ENCODE results near the gene TTK.

Gene TTK

GRCh38 chr6:80004173-80005072, at the start of gene TTK:
TTK (plus strand) TSS chr6:80004649; CDS start chr6:80005844, 1,195 bp downstream.
- TF ChIP-seq, protein P1, sequence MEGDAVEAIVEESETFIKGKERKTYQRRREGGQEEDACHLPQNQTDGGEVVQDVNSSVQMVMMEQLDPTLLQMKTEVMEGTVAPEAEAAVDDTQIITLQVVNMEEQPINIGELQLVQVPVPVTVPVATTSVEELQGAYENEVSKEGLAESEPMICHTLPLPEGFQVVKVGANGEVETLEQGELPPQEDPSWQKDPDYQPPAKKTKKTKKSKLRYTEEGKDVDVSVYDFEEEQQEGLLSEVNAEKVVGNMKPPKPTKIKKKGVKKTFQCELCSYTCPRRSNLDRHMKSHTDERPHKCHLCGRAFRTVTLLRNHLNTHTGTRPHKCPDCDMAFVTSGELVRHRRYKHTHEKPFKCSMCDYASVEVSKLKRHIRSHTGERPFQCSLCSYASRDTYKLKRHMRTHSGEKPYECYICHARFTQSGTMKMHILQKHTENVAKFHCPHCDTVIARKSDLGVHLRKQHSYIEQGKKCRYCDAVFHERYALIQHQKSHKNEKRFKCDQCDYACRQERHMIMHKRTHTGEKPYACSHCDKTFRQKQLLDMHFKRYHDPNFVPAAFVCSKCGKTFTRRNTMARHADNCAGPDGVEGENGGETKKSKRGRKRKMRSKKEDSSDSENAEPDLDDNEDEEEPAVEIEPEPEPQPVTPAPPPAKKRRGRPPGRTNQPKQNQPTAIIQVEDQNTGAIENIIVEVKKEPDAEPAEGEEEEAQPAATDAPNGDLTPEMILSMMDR (IDR thresholded peaks at IDR 0.05; ENCODE audit: insufficient read depth, low read depth, low read length, missing control alignments): no peak
- peak; percentile 99 for DNase-seq (ENCODE audit: low read depth)
- H3K4me3 ChIP-seq (ENCODE audit: low read length): peak within 1 kb of the TSS; percentile 72

DNA sequence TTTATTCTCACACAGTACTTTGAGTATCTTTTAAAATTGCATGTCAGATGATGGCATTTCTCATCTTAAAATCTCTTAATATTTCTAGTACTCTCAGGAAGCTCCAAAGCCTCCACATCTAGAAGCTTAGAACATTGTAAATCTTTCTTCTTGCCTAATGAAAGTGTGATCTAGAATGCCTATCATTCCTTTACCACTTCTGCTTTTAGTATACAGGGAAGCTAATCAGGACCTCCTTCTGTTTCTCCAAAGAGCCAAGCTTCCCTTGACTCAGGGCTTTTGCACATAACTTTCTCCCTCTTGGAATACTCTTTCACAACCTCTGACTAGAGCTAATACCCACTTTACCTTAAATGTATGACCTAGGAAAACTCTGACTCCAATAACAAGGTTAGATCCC, 49.6 kb upstream of the TTK start:
- no peak for DNase-seq (ENCODE audit: low read depth)
- TF ChIP-seq, protein P1 (IDR thresholded peaks at IDR 0.05; ENCODE audit: insufficient read depth, low read depth, low read length, missing control alignments): no peak
- no peak overlapping the region for H3K4me3 ChIP-seq (ENCODE audit: low read length)

DNA sequence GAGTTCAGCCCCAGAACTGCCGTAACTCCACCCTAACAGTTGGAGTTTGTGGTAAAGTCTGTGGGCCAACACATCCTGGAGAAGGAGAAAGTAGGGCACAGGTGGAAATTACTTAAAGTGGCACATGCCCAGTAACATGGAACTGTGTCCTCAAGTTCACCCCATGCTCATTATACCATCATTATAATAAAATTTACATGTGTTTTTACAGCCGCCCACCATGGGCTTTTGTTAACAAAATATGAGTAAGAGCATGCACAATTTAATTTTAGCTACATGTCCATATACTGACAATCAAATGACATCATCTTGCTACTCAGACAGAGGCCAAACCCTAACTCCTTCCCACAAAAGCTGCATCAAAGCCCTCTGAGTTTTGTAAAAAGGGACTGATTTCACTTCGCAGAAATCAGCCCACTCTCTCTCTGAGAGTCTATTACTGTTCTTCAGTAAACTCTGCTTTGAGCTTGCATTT, 39.8 kb upstream of the TTK start:
- TF ChIP-seq, protein P1 (IDR thresholded peaks at IDR 0.05; ENCODE audit: insufficient read depth, low read depth, low read length, missing control alignments): no peak
- no peak overlapping the region for H3K4me3 ChIP-seq (ENCODE audit: low read length)
- DNase-seq (ENCODE audit: low read depth): no peak

- no peak overlapping the region for H3K4me3 ChIP-seq (ENCODE audit: low read length)
- TF ChIP-seq, protein P1 (IDR thresholded peaks at IDR 0.05; ENCODE audit: insufficient read depth, low read depth, low read length, missing control alignments): no peak
- DNase-seq (ENCODE audit: low read depth): no peak
These were observed 37.3 kb upstream of the TTK start for GRCh38 chr6:79967178-79967577.

DNA sequence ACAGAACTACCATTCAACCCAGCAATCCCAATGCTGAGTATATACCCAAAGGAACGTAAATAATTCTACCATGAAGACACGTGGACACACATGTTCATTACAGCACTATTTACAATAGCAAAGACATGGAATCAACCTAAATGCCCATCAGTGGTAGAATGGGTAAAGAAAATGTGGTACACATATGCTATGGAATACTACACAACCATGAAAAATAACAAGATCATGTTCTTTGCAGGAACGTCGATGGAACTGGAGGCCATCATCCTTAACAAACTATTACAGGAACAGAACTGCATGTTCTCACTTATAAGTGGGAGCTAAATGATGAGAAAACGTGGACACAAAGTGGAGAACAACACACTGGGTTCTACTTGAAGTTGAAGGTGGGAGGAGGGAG, 34.7 kb upstream of the TTK start:
- DNase-seq (ENCODE audit: low read depth): no peak
- H3K4me3 ChIP-seq (ENCODE audit: low read length): no peak overlapping the region
- TF ChIP-seq, protein P1 (IDR thresholded peaks at IDR 0.05; ENCODE audit: insufficient read depth, low read depth, low read length, missing control alignments): no peak

- H3K4me3 ChIP-seq (ENCODE audit: low read length): no peak overlapping the region
- DNase-seq (ENCODE audit: low read depth): no peak
- TF ChIP-seq, protein P1 (IDR thresholded peaks at IDR 0.05; ENCODE audit: insufficient read depth, low read depth, low read length, missing control alignments): no peak
These were observed 33.3 kb upstream of the TTK start for GRCh38 chr6:79971193-79971592.

Measured in epithelial cell of esophagus (primary cell).